Smooth muscle cell (in vitro differentiated cells): ENCODE data around the gene C15orf40. TPM values are rescaled to one million over a fixed set of nuclear protein-coding genes. Genes with fewer than 3 reads are reported as not detected.

Experiments
- DNase-seq: peaks from one replicate; lab custom pipeline; 2025; ENCODE audit not compliant: unreplicated experiment; lab: John Stamatoyannopoulos, UW
- H2AFZ ChIP-seq: fragments of 200-600 bp; sonication (generic); 2 replicates; pipeline ENCODE4 v1.6.0; 2016; ENCODE audit warnings: antibody characterized with exemption, low read depth, mild to moderate bottlenecking
- H3F3A ChIP-seq: fragments of 200-600 bp; sonication (generic); 2 replicates; pipeline ENCODE4 v1.6.0; 2017; ENCODE audit warnings: antibody characterized with exemption, low read depth
- H3K27ac ChIP-seq: fragments of 200-600 bp; sonication (generic); 2 replicates; pipeline ENCODE4 v1.5.1; 2016; ENCODE audit warnings: low read depth, mild to moderate bottlenecking
- H3K27me3 ChIP-seq: fragments of 200-600 bp; sonication (generic); 2 replicates; pipeline ENCODE4 v1.6.1; 2016; ENCODE audit warnings: low read depth, mild to moderate bottlenecking
- H3K36me3 ChIP-seq: fragments of 200-600 bp; sonication (generic); 2 replicates; pipeline ENCODE4 v1.5.1; 2016; ENCODE audit warnings: low read depth
- H3K4me1 ChIP-seq: fragments of 200-600 bp; sonication (generic); 2 replicates; pipeline ENCODE4 v1.5.1; 2016; ENCODE audit warnings: low read depth
- H3K4me2 ChIP-seq: fragments of 200-600 bp; sonication (generic); 2 replicates; pipeline ENCODE4 v1.6.0; 2016; ENCODE audit warnings: mild to moderate bottlenecking
- H3K4me3 ChIP-seq: fragments of 200-600 bp; sonication (generic); 2 replicates; pipeline ENCODE4 v1.5.1; 2016; ENCODE audit warnings: mild to moderate bottlenecking
- H3K79me2 ChIP-seq: fragments of 200-600 bp; sonication (generic); 2 replicates; pipeline ENCODE4 v1.6.0; 2016; ENCODE audit warnings: low read depth, mild to moderate bottlenecking
- H3K9ac ChIP-seq: fragments of 200-600 bp; sonication (generic); 2 replicates; pipeline ENCODE4 v1.6.0; 2016; ENCODE audit warnings: low read depth
- H3K9me3 ChIP-seq: fragments of 200-600 bp; sonication (generic); replicated peaks from 2 replicates; pipeline ENCODE4 v1.5.1; 2016; ENCODE audit warnings: low read depth
- H4K20me1 ChIP-seq: fragments of 200-600 bp; sonication (generic); 2 replicates; pipeline ENCODE4 v1.6.0; 2016; ENCODE audit warnings: low read depth
- CTCF ChIP-seq: fragments of 200-600 bp; sonication (generic); IDR thresholded peaks from 2 replicates; pipeline ENCODE4 v1.5.1; 2017; ENCODE audit warnings: borderline replicate concordance, mild to moderate bottlenecking, antibody characterized with exemption; ENCODE audit not compliant: insufficient read depth, poor library complexity, severe bottlenecking
- WGBS: methylation state at CpG from one replicate; pipeline ENCODE4 v1.1.7; 2016; ENCODE audit warnings: low lambda C conversion rate; 5-methylcytosine and 5-hydroxymethylcytosine counted together
- polyA plus RNA-seq: library from polyadenylated mRNA; unstranded; fragments of >200 nt; fragmentation: Nextera tagmentation; extraction: Ambion mirVana; gene quantifications from 2 replicates; pipeline ENCODE4 v1.2.1, GENCODE V29; 2016
- total RNA-seq: library from RNA; depleted of rRNA; stranded (reverse); fragments of >200 nt; gene quantifications from 2 replicates; pipeline ENCODE4 v1.2.3, GENCODE V29; 2014

Gene C15orf40
- total and polyA plus RNA-seq, 2 experiments from 2014 or later = 14.3 to 19.3 TPM

- no peaks in the 10 kb centered on the region for H3K36me3 ChIP-seq
- no peak overlapping the region for H3K27ac ChIP-seq
- no peaks in the 10 kb centered on the region for H3K27me3 ChIP-seq
- H3F3A ChIP-seq = no peaks in the 10 kb centered on the region
- no peak overlapping the region for H3K4me2 ChIP-seq
- H4K20me1 ChIP-seq = no peaks in the 10 kb centered on the region
- no peak overlapping the region for H2AFZ ChIP-seq
- no peak for TF ChIP-seq CTCF
- H3K79me2 ChIP-seq = no peaks in the 10 kb centered on the region
- no peak overlapping the region for H3K4me3 ChIP-seq
- 95% methylated on average over 6 of the region's 6 CpGs for WGBS
- H3K4me1 ChIP-seq = no peaks in the 10 kb centered on the region
- H3K9ac ChIP-seq = no peak overlapping the region
- H3K9me3 ChIP-seq = no peaks in the 10 kb centered on the region
- no peak for DNase-seq
Observed at GRCh38 chr15:82999426-82999825, 12.0 kb downstream of the C15orf40 start.

- WGBS = 44% methylated on average over 3 of the region's 3 CpGs
Observed at GRCh38 chr15:82995938-82996337, 15.5 kb downstream of the C15orf40 start.

GRCh38 chr15:82995076-82995475, 16.4 kb downstream of the C15orf40 start:
- no peaks in the 10 kb centered on the region for H3K4me1 ChIP-seq
- no peak overlapping the region for H2AFZ ChIP-seq
- no peak overlapping the region for H3K9ac ChIP-seq
- no peaks in the 10 kb centered on the region for H3K36me3 ChIP-seq
- no peak overlapping the region for H3K27ac ChIP-seq
- peaks cover 3% of the 10 kb centered on the region for H4K20me1 ChIP-seq
- no peaks in the 10 kb centered on the region for H3K27me3 ChIP-seq
- H3K4me3 ChIP-seq = no peak overlapping the region
- no peak overlapping the region for H3K4me2 ChIP-seq
- DNase-seq = no peak
- no peak for TF ChIP-seq CTCF
- no peaks in the 10 kb centered on the region for H3K9me3 ChIP-seq
- 91% methylated on average over 2 of the region's 2 CpGs for WGBS
- H3F3A ChIP-seq = no peaks in the 10 kb centered on the region
- H3K79me2 ChIP-seq = no peaks in the 10 kb centered on the region

More at GRCh38 chr15:82995938-82996337, 15.5 kb downstream of the C15orf40 start:
- Histone ChIP-seq H3K27me3 (no peaks in the 10 kb centered on the region), H3K9me3 (no peaks in the 10 kb centered on the region), H3K36me3 (no peaks in the 10 kb centered on the region), H3K4me1 (no peaks in the 10 kb centered on the region), H3K9ac (no peak overlapping the region), H2AFZ (no peak overlapping the region), H3K79me2 (no peaks in the 10 kb centered on the region), H3K4me2 (no peak overlapping the region), H3K4me3 (no peak overlapping the region), H3F3A (no peaks in the 10 kb centered on the region), H4K20me1 (no peaks in the 10 kb centered on the region), H3K27ac (no peak overlapping the region)
- TF ChIP-seq CTCF = no peak
- no peak for DNase-seq

GRCh38 chr15:82993144-82993543, 18.3 kb downstream of the C15orf40 start:
- Histone ChIP-seq H3K9ac (no peak overlapping the region), H3K27ac (no peak overlapping the region), H3K4me3 (no peak overlapping the region), H3K27me3 (no peaks in the 10 kb centered on the region), H3K36me3 (no peaks in the 10 kb centered on the region), H3K4me2 (no peak overlapping the region), H3K9me3 (no peaks in the 10 kb centered on the region), H2AFZ (no peak overlapping the region), H3K4me1 (no peaks in the 10 kb centered on the region), H3F3A (no peaks in the 10 kb centered on the region), H3K79me2 (peaks cover 1% of the 10 kb centered on the region), H4K20me1 (peaks cover 3% of the 10 kb centered on the region)
- 90% methylated on average over 4 of the region's 4 CpGs for WGBS
- no peak for TF ChIP-seq CTCF
- no peak for DNase-seq
